Retinal pigment epithelial cell (primary cell): ENCODE results near the gene LRRC75B.
"Not testable (repeated sequence)": the region's sequence is repeated elsewhere in the genome, so short reads cannot be mapped to it uniquely, and the experiment has no call there.

Source experiments
- DNase-seq: peaks from one replicate; pipeline ENCODE4 v3.0.0-alpha.2; 2010; ENCODE audit warnings: low read depth
- H3K4me3 ChIP-seq: 2 replicates; pipeline ENCODE4 v1.5.1; 2011; ENCODE audit warnings: mild to moderate bottlenecking, low read length, control low read depth, moderate library complexity
- TF ChIP-seq, protein P1 (sequence below): conservative IDR thresholded peaks from 2 replicates; pipeline ENCODE4 v1.5.1; 2011; ENCODE audit warnings: low read depth, low read length, control low read depth, inconsistent platforms

LRRC75B gene

DNA sequence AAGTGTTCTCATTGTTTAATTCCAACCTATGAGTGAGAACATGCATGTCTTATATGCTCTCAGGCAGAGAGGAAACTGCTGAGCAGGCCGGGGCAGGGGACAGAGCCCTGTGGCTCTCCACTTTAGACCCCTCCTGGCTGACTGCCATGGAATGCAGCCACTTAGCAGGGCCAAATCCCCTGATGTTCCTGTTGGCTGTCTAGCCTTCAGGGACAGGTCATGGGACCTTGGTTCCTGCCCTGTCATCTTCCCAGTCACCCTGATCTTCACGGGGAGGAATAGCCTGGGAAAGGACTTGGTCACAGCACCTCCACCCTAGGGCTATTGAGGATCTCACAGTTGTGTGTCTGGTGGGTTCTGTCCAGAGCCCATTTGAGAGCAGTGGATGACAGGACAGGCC, 13.5 kb upstream of the LRRC75B start:
- DNase-seq, H3K4me3 ChIP-seq: not testable (repeated sequence)

DNA sequence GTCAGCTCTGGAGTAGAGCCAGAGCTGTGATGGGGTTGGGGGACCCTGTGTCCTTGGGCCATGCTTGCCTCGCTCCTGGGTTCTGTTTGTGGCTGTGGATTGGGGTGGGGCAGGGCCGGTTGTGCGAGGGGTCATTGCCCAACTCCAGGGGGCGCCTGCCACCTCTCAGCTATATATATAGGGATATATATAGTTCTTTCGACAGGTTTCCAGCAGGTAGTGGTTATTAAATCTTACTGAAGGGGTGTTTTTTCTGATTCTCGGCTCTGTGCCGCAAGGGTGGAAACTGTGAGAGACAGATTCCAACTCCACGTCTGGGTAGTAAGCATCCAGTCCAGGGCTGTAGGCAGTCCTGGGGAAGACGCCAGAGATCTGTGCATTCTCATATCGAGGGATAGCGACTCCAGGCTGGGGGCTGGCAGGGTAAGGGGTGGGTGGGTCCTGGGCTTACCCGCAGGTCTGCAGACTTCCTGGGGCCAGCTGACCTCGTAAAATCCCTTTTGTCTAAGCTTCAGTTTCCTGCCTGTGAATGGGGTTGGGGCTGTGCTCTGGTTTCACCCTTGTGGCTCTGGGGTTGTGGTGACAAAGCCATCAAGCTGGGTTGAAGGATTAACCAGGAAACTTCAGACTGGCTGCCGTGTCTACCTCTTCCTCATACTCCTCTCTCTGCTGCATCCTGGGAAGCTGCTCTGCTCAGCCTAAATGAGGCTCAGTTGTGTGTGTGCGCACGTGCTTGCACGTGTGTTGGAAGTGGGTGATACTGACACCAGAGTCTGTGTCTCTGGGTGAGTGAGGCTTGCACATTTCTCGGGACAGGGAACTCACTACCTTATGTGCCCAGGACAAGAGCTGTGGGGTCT, 11.1 kb upstream of the LRRC75B start:
- not testable (repeated sequence) for DNase-seq, H3K4me3 ChIP-seq
- TF ChIP-seq, protein P1, sequence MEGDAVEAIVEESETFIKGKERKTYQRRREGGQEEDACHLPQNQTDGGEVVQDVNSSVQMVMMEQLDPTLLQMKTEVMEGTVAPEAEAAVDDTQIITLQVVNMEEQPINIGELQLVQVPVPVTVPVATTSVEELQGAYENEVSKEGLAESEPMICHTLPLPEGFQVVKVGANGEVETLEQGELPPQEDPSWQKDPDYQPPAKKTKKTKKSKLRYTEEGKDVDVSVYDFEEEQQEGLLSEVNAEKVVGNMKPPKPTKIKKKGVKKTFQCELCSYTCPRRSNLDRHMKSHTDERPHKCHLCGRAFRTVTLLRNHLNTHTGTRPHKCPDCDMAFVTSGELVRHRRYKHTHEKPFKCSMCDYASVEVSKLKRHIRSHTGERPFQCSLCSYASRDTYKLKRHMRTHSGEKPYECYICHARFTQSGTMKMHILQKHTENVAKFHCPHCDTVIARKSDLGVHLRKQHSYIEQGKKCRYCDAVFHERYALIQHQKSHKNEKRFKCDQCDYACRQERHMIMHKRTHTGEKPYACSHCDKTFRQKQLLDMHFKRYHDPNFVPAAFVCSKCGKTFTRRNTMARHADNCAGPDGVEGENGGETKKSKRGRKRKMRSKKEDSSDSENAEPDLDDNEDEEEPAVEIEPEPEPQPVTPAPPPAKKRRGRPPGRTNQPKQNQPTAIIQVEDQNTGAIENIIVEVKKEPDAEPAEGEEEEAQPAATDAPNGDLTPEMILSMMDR, result peak; percentile 4

DNA sequence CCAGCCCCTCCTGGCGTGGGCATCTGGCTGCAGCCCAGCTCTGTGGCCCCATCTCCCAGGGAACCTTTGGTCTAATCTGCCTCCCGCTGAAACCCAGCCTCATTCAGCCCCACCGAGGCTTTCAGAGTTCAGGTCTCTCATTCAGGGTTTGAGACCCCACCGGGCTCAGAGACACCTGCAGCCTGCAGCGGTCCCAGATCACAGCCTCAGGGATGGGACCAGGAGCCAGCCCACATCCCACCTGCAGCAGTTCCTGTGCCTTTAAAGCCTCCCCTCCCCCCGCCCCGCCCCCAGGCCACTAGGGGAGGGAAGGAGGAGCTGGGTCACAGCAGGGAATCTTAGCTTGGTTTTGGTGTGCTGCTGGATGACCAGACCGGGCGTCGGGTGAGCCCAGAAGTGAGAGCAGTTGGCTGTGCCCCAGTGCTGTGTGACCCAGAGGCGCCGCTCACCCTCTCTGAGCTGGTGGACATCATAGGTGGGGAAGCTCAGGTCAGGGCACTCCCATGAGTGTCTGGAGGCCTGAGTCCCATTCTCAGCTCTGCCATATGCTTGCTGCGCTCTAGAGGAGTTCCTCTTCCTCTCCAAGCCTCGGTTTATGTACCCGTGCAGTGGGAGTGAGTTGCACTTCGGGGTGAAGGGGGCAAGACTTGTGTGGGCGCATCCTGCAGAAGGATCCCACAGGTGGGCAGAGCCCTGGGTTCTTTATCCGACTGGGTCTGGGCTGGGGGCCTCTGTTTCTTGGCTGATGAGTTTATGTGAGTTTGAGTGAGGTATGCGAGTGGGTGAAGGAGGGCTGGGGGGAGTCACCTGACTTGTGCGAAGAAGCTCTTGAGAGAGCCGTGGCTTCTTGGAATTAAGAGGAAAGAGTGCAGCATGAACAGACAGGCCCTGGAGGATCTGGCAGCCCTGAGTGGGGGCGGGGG, 10.2 kb upstream of the LRRC75B start, which contains the start of gene GGT1:
TSS of gene GGT1 (plus strand) at position 347 of the 923 bp plus-strand sequence. CDS start 7,889 bp downstream, outside the sequence.
- not testable (repeated sequence) for DNase-seq, H3K4me3 ChIP-seq

DNA sequence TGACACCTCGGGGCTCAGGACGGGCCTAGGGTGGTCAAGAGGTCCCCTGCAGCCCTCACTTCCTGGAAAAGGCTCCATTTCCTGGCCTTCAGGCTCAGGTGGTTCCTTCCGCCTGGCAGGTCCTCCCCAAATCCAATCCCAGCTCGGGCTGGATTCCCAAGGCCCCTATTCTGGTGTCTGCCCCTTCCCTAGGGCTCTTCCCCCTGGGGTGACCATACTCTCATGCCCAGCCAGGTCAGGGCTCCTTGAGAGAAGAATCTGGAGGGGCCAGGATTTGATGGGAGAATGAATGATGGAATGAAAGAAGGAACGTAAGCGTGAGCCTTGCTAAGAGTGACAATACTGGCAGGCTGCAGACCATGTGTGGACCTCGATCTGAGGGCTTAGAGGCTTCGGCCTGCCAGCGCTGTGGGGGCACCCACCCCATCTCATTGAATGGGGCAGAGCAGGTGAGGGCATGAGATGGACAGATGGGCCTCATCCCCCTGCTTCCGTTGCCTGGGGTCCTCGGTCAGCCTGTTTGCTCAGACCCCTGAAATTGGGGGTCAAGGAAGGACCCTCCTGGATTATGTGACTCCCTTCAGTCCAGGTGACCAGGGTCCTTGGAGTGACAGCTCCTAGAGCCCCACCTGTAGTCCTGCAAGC, 9.4 kb upstream of the LRRC75B start:
- DNase-seq, H3K4me3 ChIP-seq: not testable (repeated sequence)

DNA sequence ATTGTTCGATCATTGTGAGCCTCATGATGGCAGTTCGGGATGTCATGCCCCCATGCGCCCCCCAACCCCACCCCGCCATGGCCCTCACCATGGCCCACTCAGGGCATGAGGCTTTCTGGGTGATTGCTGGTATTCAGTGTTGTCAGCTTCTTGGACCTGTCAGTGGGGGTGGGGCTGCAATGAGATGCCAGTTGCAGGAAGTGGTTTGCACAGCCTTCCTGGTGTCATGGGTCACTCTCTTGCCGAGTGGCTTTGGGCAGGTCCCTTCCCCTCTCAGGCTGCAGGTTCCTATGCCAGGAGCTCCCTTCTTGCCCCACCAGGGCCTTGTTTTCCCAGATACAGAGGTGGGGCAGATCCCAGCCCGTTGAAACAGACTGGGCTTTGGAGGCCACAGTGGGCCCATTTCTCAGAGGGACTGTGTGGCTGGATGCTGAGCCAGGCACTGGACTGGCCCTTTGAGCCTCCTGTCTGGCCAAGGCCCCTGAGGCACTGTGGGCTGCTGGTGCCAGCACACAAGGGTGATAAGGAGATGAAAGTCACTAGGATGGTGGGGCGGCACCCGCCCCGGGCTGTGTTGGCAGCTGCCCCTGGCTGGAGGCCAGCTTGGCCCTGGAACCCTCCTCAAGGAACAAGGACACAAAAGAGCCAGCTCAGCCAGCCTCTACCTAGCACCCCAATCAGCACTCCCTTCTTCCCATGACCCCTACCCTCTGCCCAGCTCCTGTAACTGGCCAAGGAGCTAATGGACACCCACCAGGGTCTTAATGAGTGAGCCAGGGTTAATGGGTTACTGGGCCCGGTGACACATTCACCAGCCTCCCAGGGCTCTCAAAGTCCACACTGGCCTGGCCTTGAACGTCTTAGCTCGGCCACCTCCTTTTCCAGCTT, 8.6 kb upstream of the LRRC75B start:
- DNase-seq, result no peak
- TF ChIP-seq, protein P1, result no peak
- H3K4me3 ChIP-seq, result no peak overlapping the region

DNA sequence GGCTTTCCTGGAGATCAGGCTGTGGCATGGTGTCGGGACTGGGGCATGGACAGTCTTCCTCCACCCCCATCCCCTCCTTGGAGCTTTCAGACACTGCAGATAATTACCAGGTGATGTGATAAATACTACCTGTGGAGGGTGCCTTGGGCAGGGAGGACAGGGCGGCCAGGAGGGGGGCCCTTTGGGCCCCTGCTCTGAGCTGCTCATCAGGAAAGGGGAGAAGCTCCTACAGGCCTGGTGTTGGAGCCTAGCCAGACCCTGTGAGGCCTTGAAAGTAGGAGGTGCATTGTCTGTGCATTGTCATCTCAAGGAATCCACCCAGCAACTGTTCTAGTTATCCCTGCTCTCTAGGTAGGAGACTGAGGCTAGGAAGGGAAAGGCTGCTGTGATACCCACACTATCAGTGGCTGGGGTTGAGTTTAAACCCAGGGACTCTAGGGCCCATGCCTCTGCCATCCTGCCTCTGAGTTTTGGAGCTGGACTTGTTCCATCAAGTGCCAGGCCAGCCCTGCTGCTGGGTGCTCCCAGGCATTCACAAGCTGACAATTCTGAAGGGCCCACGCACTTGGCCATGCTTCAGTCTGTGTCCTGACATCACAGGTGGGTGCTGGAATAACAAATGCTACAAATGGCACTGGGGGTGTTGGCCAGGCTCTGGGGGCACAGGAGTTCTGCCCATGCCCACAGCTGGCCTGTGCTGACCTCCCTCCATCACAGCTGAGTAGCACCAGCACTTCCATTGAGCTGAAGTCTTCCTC, 7.3 kb upstream of the LRRC75B start:
- DNase-seq, H3K4me3 ChIP-seq: not testable (repeated sequence)

DNA sequence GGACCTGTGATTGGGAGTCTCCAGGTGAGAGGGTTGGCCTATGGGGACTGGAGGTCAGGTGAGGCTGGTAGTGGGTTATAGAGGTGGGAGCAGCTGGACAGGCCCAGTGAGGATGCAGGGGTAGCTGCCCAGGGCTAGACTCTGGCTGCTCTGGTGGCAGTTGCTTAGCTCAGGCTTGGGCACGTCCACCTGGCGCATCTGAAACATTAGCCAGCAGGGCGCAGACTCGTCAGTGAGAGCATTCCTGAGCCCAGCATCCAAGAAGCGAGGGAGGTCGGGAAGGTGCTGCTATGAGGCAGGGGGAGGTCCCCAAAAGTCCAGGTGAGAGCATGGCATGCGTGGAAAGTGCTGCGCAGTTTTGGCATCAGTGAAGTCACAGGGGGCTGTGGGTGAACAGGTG, 6.6 kb upstream of the LRRC75B start:
- TF ChIP-seq, protein P1, result no peak

DNA sequence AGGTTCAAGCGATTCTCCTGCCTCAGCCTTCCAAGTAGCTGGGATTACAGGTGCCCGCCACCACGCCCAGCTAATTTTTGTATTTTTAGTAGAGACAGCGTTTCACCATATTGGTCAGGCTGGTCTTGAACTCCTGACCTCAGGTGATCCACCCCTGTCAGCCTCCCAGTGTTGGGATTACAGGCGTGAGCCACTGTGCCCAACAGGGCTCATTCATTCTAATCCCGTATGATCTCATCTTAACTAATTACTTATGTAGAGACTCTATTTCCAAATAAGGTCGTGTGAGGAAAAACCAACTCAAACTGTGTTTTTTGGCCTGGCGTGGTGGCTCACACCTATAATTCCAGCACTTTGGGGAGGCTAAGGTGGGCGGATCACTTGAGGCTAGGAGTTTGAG, 4.2 kb upstream of the LRRC75B start:
- not testable (repeated sequence) for DNase-seq, H3K4me3 ChIP-seq

More for the DNA sequence above, 6.6 kb upstream of the LRRC75B start:
- H3K4me3 ChIP-seq, result no peak overlapping the region
- DNase-seq, result no peak

DNA sequence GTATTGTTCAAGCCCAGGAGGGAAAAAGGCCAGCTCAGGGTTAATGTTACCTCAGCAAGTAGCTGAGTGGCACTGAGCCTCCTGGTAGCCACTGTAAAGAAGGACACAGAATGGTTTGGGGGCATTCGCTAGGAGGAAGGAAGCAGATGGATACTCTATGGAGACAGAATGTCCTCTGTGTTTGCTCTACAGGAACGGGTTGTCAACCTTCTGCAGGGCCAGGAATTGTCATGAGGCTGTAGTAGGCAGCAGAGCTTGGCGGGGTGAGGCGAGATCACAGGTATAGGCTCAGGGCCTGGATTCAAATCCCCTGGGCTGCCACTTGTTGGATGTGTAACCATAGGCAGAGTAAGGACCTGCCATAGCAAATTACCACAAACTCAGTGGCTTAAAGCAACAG, 3.0 kb upstream of the LRRC75B start:
- TF ChIP-seq, protein P1, result no peak
- DNase-seq, result no peak
- H3K4me3 ChIP-seq, result no peak overlapping the region
